T-helper 2 cell (primary cell): ENCODE results near the gene FOSB.

Experiments used
- DNase-seq, 5 experiments: peaks; one replicate each; pipeline versions ENCODE4 v3.0.0 to v3.0.0-alpha.2; 2012 to 2022

The FOSB gene

GRCh38 chr19:45442778-45443461 lies 24.9 kb upstream of the FOSB start:
- DNase-seq: peak in 2 of 5 experiments; percentile 38 to 40

GRCh38 chr19:45443462-45444317 lies 24.1 kb upstream of the FOSB start:
- peak in 3 of 5 experiments; percentile 19 to 60 (median 31) for DNase-seq

GRCh38 chr19:45444318-45445041 lies 23.3 kb upstream of the FOSB start:
- peak; percentile 61 to 82 (median 65) for DNase-seq

- no peak for DNase-seq
Measured at GRCh38 chr19:45445139-45445538, 22.7 kb upstream of the FOSB start.

- DNase-seq: peak in 2 of 5 experiments; percentile 22 to 59
Measured at GRCh38 chr19:45446295-45446694, 21.5 kb upstream of the FOSB start.

- no peak for DNase-seq
Measured at GRCh38 chr19:45446944-45447343, 20.9 kb upstream of the FOSB start.

GRCh38 chr19:45448425-45448756 lies 19.4 kb upstream of the FOSB start:
- no peak for DNase-seq

- DNase-seq: peak in 1 of 5 experiments; percentile 27
Measured at GRCh38 chr19:45448887-45449299, 18.9 kb upstream of the FOSB start.

GRCh38 chr19:45450012-45450333 lies 17.8 kb upstream of the FOSB start:
- DNase-seq: peak in 2 of 5 experiments; percentile 60 to 73

- DNase-seq: peak in 3 of 5 experiments; percentile 43 to 94 (median 84)
Measured at GRCh38 chr19:45451131-45451849, 16.5 kb upstream of the FOSB start.

- DNase-seq: no peak
Measured at GRCh38 chr19:45451850-45452387, 15.9 kb upstream of the FOSB start.

- peak in 3 of 5 experiments; percentile 23 to 88 (median 35) for DNase-seq
Measured at GRCh38 chr19:45455707-45456499, 11.9 kb upstream of the FOSB start.

GRCh38 chr19:45456500-45456815 lies 11.3 kb upstream of the FOSB start:
- no peak for DNase-seq

GRCh38 chr19:45457776-45458175 lies 10.0 kb upstream of the FOSB start:
- DNase-seq: no peak

- no peak for DNase-seq
Measured at GRCh38 chr19:45460807-45461347, 6.9 kb upstream of the FOSB start.

- DNase-seq: no peak
Measured at GRCh38 chr19:45462174-45462573, 5.6 kb upstream of the FOSB start.

- DNase-seq: no peak
Measured at GRCh38 chr19:45463241-45463640, 4.6 kb upstream of the FOSB start.

- no peak for DNase-seq
Measured at GRCh38 chr19:45464274-45464673, 3.5 kb upstream of the FOSB start.

- no peak for DNase-seq
Measured at GRCh38 chr19:45464852-45465441, 2.8 kb upstream of the FOSB start.

- DNase-seq: no peak
Measured at GRCh38 chr19:45467115-45467455, 711 bp upstream of the FOSB start.

- DNase-seq: peak in 2 of 5 experiments; percentile 56 to 67
Measured at GRCh38 chr19:45468159-45468651, 409 bp downstream of the FOSB start.
